Gastroesophageal sphincter (tissue), 2 donors: ENCODE measurements around the gene HSPA1A.

Source experiments
- POLR2A ChIP-seq, 2 donors: fragments of 450-650 bp; IDR thresholded peaks; one replicate each; pipeline ENCODE4 v1.6.1; 2017; ENCODE audit warnings: antibody characterized with exemption in 2 of 2, mild to moderate bottlenecking in 2 of 2, moderate library complexity in 1 of 2
- POLR2AphosphoS5 ChIP-seq: sonication (generic); formaldehyde crosslinking; IDR thresholded peaks from one replicate; pipeline ENCODE4 v1.6.1; 2017; ENCODE audit warnings: antibody characterized with exemption

GRCh38 chr6:31861919-31862343 lies 46.6 kb downstream of the HSPA1A start:
- TF ChIP-seq POLR2AphosphoS5 (no peak), POLR2A (IDR thresholded peaks at IDR 0.05) (no peak)
